Measurements from ENCODE around the gene KLK8.

- TF ChIP-seq EZH2 (IDR thresholded peaks at IDR 0.05; ENCODE audit: low read depth, unreplicated experiment) (no peak), CTCF (conservative IDR thresholded peaks at IDR 0.05; ENCODE audit: low read depth in 2 of 2) (no peak), CREB1 (CRISPR knock-in tag; IDR thresholded peaks at IDR 0.05; ENCODE audit: low read depth) (no peak), POLR2AphosphoS5 (IDR thresholded peaks at IDR 0.05; ENCODE audit: low read depth) (no peak), REST (IDR thresholded peaks at IDR 0.05; ENCODE audit: unreplicated experiment) (no peak), EZH2phosphoT487 (IDR thresholded peaks at IDR 0.05; ENCODE audit: unreplicated experiment) (no peak), JUNB (IDR thresholded peaks at IDR 0.05; ENCODE audit: unreplicated experiment) (no peak), ZNF114 (CRISPR knock-in tag; IDR thresholded peaks at IDR 0.05) (no peak), ETS1 (IDR thresholded peaks at IDR 0.05) (no peak), ZNF331 (CRISPR knock-in tag; IDR thresholded peaks at IDR 0.05; ENCODE audit: low read depth) (no peak), STAT1 (IDR thresholded peaks at IDR 0.05; ENCODE audit: unreplicated experiment) (no peak)
Measured at GRCh38 chr19:50994129-50994528, 7.3 kb downstream of the KLK8 start.

Data from GM23338 (cell line).